Endodermal cell (in vitro differentiated cells): Measurements from ENCODE around the gene GNE. TPM values are rescaled to one million over a fixed set of nuclear protein-coding genes. Genes with fewer than 3 reads are reported as not detected.
A peak's percentile ranks its signal among the peaks of the same experiment; 100 is the strongest.
"Not testable (repeated sequence)": the region's sequence is repeated elsewhere in the genome, so short reads cannot be mapped to it uniquely, and the experiment has no call there.

Experiments used
- DNase-seq: peaks from one replicate; pipeline ENCODE4 v3.0.0-alpha.2; 2017
- H3K27ac ChIP-seq: 2 replicates; pipeline ENCODE4 v1.5.1; 2013; ENCODE audit warnings: mild to moderate bottlenecking, low read depth, low read length, moderate library complexity
- H3K27me3 ChIP-seq: 2 replicates; pipeline ENCODE4 v1.6.1; 2013; ENCODE audit warnings: mild to moderate bottlenecking, low read length, moderate library complexity; ENCODE audit not compliant: insufficient read depth, control insufficient read depth, poor library complexity, severe bottlenecking
- H3K36me3 ChIP-seq: 2 replicates; pipeline ENCODE4 v1.7.0; 2013; ENCODE audit warnings: mild to moderate bottlenecking, low read length, moderate library complexity; ENCODE audit not compliant: control insufficient read depth, insufficient read depth
- H3K4me1 ChIP-seq: one replicate; pipeline ENCODE4 v1.7.0; 2013; ENCODE audit warnings: low read length; ENCODE audit not compliant: control insufficient read depth, insufficient read depth
- H3K4me3 ChIP-seq: 2 replicates; pipeline ENCODE4 v1.5.1; 2013; ENCODE audit warnings: mild to moderate bottlenecking, low read length, moderate library complexity
- H3K9ac ChIP-seq: 2 replicates; pipeline ENCODE4 v1.6.1; 2013; ENCODE audit warnings: mild to moderate bottlenecking, low read length, moderate library complexity; ENCODE audit not compliant: poor library complexity, severe bottlenecking; ENCODE audit errors: extremely low read depth
- H3K9me3 ChIP-seq: 2 replicates; pipeline ENCODE4 v1.6.1; 2013; ENCODE audit warnings: mild to moderate bottlenecking, low read length, moderate library complexity; ENCODE audit not compliant: control insufficient read depth
- H3K27ac Mint-ChIP-seq: 2 replicates; pipeline ENCODE4 v1.8.0; 2020; ENCODE audit warnings: mixed read lengths
- H3K27me3 Mint-ChIP-seq: 2 replicates; pipeline ENCODE4 v1.8.0; 2021; ENCODE audit warnings: mild to moderate bottlenecking, mixed read lengths; ENCODE audit not compliant: insufficient read depth
- H3K36me3 Mint-ChIP-seq: 2 replicates; pipeline ENCODE4 v1.8.0; 2020; ENCODE audit warnings: low read depth, mixed read lengths
- H3K4me1 Mint-ChIP-seq: 2 replicates; pipeline ENCODE4 v1.8.0; 2020; ENCODE audit warnings: mixed read lengths
- H3K4me3 Mint-ChIP-seq: 2 replicates; pipeline ENCODE4 v1.8.0; 2020; ENCODE audit warnings: mild to moderate bottlenecking, moderate library complexity, mixed read lengths
- H3K9me3 Mint-ChIP-seq: 2 replicates; pipeline ENCODE4 v1.8.0; 2020; ENCODE audit warnings: mild to moderate bottlenecking, mixed read lengths
- WGBS, 2 experiments: methylation state at CpG; one replicate each; pipeline versions ENCODE4 v1.1.5 to v1.1.7; 2013; ENCODE audit warnings: missing lambda C conversion rate in 2 of 2, mixed read lengths in 1 of 2; ENCODE audit not compliant: insufficient coverage in 1 of 2, insufficient read length in 1 of 2; 5-methylcytosine and 5-hydroxymethylcytosine counted together
- long read RNA-seq, 4 experiments: library from polyadenylated mRNA in 2 of 4; library from RNA in 1 of 4; library from capped mRNA in 1 of 4; stranded (forward) in 3 of 4; unstranded in 1 of 4; transcript quantifications; one replicate each; pipeline ENCODE4 v2.0.0, GENCODE V29; 2020 to 2021; ENCODE audit warnings: inconsistent platforms in 1 of 4
- polyA plus RNA-seq, 2 experiments: library from polyadenylated mRNA; stranded (reverse); fragments of 50-300 nt; gene quantifications; one replicate each; pipeline ENCODE4 v1.2.3, GENCODE V29; 2013
- total RNA-seq, 2 donors: library from RNA; stranded (reverse); fragmentation: NEBNext Ultra II Directional in 1 of 2; extraction: Animal tissue kit (Norgen Biotek cat#: 25700) in 1 of 2; gene quantifications; 2 replicates in 1 of 2; 3 replicates in 1 of 2; pipeline ENCODE4 v1.2.1, GENCODE V29; 2021
- TF ChIP-seq, protein P1 (sequence below): fragments of 200-600 bp; sonication (generic); conservative IDR thresholded peaks from 2 replicates; pipeline ENCODE4 v1.5.0; 2021; ENCODE audit warnings: antibody characterized with exemption, mild to moderate bottlenecking

Gene GNE, protein sequence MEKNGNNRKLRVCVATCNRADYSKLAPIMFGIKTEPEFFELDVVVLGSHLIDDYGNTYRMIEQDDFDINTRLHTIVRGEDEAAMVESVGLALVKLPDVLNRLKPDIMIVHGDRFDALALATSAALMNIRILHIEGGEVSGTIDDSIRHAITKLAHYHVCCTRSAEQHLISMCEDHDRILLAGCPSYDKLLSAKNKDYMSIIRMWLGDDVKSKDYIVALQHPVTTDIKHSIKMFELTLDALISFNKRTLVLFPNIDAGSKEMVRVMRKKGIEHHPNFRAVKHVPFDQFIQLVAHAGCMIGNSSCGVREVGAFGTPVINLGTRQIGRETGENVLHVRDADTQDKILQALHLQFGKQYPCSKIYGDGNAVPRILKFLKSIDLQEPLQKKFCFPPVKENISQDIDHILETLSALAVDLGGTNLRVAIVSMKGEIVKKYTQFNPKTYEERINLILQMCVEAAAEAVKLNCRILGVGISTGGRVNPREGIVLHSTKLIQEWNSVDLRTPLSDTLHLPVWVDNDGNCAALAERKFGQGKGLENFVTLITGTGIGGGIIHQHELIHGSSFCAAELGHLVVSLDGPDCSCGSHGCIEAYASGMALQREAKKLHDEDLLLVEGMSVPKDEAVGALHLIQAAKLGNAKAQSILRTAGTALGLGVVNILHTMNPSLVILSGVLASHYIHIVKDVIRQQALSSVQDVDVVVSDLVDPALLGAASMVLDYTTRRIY
- total RNA-seq: 1 to 10 TPM; 5.6 to 7.0 TPM
- polyA plus RNA-seq (2013, experiment 1 of 2): 15.8 TPM
- polyA plus RNA-seq (2013, experiment 2 of 2): 16.1 TPM
- long read RNA-seq, experiment 1, partial matches to known transcripts: 1 of 1 reads
- long read RNA-seq, experiment 1, other reads (novel, unspliced or antisense): 0 of 1 reads
- long read RNA-seq, experiment 2: 0 reads
- long read RNA-seq, experiment 3, full-length matches to known transcripts: 3 of 6 reads
- long read RNA-seq, experiment 3, partial matches to known transcripts: 1 of 6 reads
- long read RNA-seq, experiment 3, other reads (novel, unspliced or antisense): 2 of 6 reads
- long read RNA-seq, experiment 4, full-length matches to known transcripts: 1 of 1 reads
- long read RNA-seq, experiment 4, partial matches to known transcripts: 0 of 1 reads
- long read RNA-seq, experiment 4, other reads (novel, unspliced or antisense): 0 of 1 reads

DNA sequence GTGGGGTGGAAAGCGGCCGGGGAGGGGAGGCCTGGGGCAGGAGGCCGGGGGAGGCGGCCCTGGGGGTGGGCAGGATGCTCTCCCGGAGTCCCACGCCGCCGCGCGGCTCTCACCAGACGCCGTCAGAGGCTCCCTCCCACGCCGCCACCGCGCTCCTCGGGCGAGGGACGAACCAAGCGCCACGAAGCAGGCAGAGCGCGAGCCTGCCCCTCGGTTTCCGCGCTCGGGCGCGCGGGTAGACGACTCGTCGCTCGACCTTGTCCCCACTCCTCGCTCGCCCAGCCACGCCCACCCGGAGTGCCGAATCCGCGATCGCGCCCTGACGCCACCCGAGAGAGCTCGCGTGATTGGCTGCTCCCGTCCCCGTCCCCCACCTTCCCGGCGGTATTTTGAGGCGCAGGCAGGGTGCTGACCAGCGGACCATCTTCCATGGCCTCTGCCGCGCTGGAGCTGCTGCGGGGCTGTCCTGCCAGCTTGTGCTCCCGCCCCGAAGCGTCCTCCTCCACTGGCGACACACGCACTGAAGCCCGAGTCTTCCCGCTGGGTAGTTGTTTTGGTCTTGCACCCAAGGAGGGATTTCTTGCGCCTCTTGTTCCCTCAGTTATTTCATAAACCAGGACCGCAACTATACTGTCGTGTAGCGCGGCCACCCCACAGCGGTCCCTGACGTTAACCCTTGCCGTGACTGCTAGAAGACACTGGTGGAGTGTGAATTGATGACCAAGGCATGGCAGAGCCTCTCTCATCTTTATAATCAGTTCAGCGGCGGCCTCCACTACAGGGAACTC, at the start of gene GNE:
Gene GNE, minus strand, starts transcription at position 241 of the 788 bp plus-strand sequence. CDS start 9,093 bp downstream, outside the sequence.
- Mint-ChIP-seq H3K27me3 (no peaks in the 10 kb centered on the region), H3K4me1 (no peaks in the 10 kb centered on the region), H3K36me3 (peaks cover 3% of the 10 kb centered on the region), H3K9me3 (no peaks in the 10 kb centered on the region), H3K27ac (peak within 1 kb of the TSS; percentile 88), H3K4me3 (peak within 1 kb of the TSS; percentile 84)
- TF ChIP-seq, protein P1, sequence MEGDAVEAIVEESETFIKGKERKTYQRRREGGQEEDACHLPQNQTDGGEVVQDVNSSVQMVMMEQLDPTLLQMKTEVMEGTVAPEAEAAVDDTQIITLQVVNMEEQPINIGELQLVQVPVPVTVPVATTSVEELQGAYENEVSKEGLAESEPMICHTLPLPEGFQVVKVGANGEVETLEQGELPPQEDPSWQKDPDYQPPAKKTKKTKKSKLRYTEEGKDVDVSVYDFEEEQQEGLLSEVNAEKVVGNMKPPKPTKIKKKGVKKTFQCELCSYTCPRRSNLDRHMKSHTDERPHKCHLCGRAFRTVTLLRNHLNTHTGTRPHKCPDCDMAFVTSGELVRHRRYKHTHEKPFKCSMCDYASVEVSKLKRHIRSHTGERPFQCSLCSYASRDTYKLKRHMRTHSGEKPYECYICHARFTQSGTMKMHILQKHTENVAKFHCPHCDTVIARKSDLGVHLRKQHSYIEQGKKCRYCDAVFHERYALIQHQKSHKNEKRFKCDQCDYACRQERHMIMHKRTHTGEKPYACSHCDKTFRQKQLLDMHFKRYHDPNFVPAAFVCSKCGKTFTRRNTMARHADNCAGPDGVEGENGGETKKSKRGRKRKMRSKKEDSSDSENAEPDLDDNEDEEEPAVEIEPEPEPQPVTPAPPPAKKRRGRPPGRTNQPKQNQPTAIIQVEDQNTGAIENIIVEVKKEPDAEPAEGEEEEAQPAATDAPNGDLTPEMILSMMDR: no peak
- Histone ChIP-seq H3K27ac (peak within 1 kb of the TSS; percentile 68), H3K9me3 (no peaks in the 10 kb centered on the region), H3K4me1 (no peaks in the 10 kb centered on the region), H3K36me3 (no peaks in the 10 kb centered on the region), H3K4me3 (peak within 1 kb of the TSS; percentile 77), H3K9ac (peak within 1 kb of the TSS; percentile 27), H3K27me3 (no peaks in the 10 kb centered on the region)
- 14 to 15% methylated on average over 52 to 73 of the region's 73 CpGs for WGBS, 2 experiments
- DNase-seq: peak; percentile 98

DNA sequence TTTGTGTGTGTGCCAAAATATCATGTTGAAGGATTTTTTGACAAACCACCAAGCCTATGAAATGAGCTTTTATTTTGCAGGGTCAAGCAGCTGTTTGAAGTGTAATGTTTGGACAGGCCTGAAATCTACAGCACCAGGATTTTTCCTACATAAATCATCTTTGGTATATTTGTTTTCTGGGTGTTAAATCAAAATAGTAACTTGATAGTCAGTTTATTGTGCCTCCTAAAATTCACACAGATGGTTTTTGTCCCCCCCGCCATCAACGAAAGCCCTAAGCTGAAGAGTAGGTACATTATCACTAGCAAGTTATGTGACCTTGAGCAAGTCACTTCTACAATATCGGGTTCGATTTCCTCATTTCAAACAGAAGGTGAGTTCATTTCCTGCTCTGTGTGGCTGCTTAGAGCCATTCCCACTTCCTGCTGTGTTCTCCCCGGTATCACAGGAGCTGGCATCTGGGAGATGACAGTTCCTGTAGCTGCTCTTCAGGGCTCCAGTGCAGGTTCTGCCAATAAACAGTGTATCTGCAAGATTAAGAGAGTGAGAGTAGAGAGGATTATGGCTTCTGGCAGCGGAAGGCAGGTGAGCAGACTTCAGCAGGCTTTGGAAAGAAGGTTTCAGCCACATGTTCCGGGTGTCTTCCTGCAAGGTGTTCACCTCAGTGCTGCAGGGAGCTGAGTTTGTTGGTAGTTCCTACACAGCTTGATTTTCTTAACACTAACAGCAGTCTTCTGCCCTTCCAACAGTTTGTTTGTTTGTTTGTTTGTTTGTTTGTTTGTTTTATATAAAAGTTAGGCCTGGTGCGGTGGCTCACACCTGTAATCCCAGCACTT, 48.4 kb upstream of the GNE start:
- H3K4me3 ChIP-seq: no peak overlapping the region
- no peak overlapping the region for H3K9ac ChIP-seq
- Mint-ChIP-seq H3K36me3 (peaks cover 2% of the 10 kb centered on the region), H3K27me3 (peaks cover 1% of the 10 kb centered on the region), H3K9me3 (no peaks in the 10 kb centered on the region), H3K4me3 (no peak overlapping the region), H3K27ac (no peak overlapping the region), H3K4me1 (peaks cover 7% of the 10 kb centered on the region)
- no peaks in the 10 kb centered on the region for H3K36me3 ChIP-seq
- TF ChIP-seq, protein P1: no peak
- no peaks in the 10 kb centered on the region for H3K9me3 ChIP-seq
- no peaks in the 10 kb centered on the region for H3K27me3 ChIP-seq
- no peaks in the 10 kb centered on the region for H3K4me1 ChIP-seq
- 84 to 86% methylated on average over 4 to 8 of the region's 8 CpGs for WGBS, 2 experiments
- H3K27ac ChIP-seq: no peak overlapping the region
- DNase-seq: no peak

DNA sequence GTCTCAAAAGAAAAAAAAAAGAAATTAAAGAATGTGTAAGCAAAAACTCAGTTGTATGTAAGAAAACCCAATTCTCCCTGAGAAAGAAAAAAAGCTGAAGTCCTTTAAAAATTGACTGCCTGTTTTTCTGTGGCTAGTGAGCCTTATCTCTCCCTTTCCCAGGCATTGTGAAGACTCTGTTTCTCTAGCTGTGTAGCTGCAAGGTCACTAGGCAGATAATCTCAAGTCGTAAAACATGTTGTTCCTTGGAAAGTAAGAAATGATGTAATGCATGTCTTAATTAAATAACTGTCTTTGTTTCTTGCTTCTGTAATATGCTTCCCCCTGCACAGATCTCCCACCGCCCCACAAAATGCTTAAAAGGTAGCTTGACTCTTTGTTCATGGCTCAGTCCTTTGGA, 46.1 kb upstream of the GNE start:
- H3K27me3 Mint-ChIP-seq, H3K27me3 ChIP-seq, H3K4me3 Mint-ChIP-seq, H3K4me3 ChIP-seq, H3K9ac ChIP-seq, H3K9me3 Mint-ChIP-seq, DNase-seq, H3K4me1 ChIP-seq, H3K27ac ChIP-seq, H3K9me3 ChIP-seq, H3K4me1 Mint-ChIP-seq, H3K36me3 ChIP-seq: not testable (repeated sequence)
- H3K27ac Mint-ChIP-seq: peak overlapping the region; percentile 18
- 89 to 100% methylated on average over 1 to 2 of the region's 2 CpGs for WGBS, 2 experiments
- H3K36me3 Mint-ChIP-seq: peaks cover 10% of the 10 kb centered on the region
